HG02973 (cell line): Measurements from ENCODE around the gene ING1.
"Not testable (repeated sequence)": the region's sequence is repeated elsewhere in the genome, so short reads cannot be mapped to it uniquely, and the experiment has no call there.

Experiments used
- ATAC-seq: cut with Tn5 transposase; IDR thresholded peaks from one replicate; pipeline ENCODE4 v1.9.1; 2021; ENCODE audit warnings: moderate library complexity; ENCODE audit not compliant: unreplicated experiment

ING1 gene

DNA sequence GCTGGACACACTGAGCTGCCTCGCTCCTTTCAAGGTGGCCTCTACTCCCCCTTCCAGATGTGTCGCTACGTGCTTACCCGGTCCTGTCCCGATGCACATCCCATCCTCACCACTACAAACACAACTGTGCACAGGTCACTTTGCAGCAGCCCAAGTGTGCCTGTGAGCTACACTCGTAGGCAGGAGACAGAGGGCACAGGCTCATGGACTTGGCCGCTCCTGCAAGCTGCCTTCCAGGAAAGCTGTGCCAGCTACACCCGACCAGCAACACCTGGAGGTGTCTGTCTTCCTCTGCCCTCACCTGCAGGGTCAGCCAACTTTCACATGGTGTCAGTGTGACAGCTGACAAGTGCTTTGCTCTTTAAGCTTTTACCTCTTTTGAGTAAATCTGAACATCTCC, 23.0 kb upstream of the ING1 start:
- no peak for ATAC-seq

DNA sequence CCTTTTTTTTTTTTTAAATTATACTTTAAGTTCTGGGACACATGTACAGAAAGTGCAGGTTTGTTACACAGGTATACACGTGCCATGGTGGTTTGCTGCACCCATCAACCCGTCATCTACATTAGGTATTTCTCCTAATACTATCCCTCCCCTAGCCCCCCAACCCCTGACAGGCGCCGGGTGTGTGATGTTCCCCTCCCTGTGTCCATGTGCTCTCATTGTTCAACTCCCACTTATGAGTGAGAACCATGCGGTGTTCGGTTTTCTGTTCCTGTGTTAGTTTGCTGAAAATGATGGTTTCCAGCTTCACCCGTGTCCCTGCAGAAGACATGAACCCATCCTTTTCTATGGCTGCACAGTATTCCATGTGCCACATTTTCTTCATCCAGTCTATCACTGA, 17.7 kb upstream of the ING1 start:
- ATAC-seq, result not testable (repeated sequence)

DNA sequence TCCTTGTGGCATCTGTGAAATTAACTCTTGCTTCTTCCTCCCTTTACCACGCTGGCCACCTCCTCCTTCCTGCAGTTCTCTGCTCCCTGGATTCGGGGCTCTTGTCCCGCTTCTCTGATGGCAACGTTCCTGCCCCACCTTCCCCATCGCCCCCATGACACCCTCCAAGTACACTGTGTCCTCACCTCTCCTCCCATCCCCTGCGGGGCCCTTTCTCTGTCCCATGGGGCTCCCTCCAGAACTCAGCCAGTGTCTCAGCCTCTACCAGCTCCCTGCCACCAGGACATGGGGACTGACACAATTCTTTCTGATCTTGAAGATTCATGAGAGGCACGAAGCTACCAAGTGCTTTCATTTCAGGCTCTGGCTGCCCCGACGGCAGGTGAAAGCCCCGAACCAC, 16.7 kb upstream of the ING1 start:
- ATAC-seq, result no peak

DNA sequence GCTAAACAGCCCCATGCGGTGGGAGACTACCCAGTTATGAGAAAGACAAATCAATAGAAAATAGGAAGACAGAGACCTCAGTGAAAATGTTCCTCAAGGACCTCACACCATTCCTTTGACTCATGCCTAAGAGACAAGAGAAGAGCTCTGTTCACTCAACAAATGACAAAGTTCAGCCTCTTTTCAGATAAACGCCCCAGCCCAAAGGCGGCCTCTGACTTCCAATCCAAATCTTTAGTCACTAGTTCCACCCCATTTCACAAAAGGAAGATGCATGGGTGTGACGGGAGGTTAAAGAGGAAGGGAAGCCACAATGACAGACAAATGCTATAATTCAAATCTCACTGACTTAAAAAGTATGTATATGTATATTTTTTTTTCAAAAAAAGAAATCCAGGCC, 15.7 kb upstream of the ING1 start:
- no peak for ATAC-seq

DNA sequence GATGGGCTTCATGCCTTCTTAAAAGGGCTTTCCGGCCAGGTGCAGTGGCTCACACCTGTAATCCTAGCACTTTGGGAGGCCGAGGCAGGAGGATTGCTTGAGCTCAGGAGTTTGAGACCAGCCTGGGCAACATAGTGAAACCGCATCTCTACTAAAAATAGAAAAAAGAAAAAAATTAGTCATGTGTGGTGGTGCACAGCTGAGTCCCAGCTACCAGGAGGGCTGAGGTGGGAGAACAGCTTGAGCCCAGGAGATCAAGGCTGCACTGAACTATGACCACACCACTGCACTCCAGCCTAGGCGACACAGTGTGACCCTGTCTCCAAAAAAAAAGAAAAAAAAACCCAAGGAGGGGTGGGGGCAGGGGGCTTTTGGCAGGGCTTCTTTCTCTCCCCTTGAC, 14.8 kb upstream of the ING1 start:
- no peak for ATAC-seq

DNA sequence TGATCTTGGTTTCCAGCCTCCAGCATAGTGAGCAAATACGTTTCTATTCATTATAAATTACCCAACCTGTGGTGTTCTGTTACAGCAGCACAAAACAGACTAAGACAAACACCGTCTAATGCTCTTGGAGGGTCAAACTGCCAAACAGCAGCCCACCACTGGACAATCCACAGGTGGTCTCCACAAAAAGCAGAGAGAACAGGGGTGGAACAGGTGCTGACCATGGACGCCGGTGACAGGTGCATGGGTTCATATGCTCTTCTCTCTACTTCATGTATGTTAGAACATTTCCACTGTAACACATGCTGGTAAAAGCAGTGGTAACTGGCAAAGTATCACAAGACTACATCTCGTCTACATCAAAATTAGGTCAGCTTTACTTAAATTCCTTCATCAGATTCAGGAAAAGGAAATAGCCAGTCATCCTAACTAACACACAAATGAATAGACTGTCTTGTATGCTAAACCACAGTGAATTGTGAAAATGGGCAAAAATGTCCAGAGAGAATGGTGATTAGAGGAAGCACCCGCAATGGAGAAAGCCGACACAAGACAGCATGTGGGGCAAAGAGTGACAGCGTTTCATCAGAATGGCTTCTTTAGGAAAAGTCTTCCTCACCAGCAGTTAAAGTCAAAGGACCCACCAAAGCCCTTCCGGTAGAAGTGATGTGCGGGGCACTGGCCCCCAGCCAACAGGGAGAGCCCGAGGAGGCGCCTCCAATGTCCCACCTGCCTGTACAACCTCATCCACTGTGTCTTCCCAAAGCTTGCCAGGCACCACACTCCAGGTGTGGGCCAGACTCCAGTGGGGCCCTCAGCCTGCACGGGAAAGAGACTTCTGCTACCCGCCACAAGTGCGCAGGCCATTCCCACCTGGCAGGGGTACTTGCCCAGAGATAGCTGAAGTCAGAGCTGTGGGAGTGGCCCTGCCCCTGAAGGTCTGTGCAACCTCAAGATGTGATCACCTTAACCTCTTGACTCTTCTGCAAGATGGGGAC, 14.1 kb upstream of the ING1 start:
- ATAC-seq, result no peak

DNA sequence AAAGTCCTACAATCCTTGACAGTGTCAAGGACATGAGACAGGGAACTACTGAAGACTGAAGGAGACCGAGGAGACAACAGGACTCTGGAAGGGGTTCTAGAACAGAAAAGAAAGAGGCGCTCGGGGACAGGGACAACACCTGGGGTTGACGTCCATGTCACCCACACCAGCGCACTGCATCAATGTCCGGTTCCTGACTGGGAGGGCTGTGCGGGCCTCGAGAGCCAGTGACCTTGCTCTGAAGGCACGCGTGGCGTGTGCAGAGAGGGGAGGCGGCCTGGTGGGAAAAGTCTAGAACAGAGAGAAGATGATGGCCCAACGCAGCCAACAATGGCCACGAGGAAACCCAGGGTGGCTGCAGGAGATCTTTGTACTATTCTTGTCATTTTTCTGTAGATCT, 13.3 kb upstream of the ING1 start:
- ATAC-seq, result no peak

DNA sequence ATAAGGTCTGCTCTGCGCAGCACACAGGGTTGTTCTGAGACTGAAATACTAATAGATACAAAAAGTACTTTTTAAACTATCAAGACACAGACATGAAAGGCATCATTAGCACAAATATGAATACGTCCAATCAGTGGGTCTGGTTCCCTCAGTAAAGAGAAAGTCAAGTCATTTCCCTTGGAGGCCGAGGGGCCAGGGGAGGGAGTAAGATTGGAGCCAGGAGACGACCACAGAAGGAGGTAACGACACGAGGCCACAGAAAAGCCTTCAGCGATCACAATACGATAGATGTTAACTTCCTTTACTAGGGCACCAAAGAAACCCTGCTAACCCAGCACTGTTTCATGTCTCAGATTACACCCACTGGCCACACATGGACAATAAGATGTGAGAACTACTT, 12.9 kb upstream of the ING1 start:
- ATAC-seq, result no peak

DNA sequence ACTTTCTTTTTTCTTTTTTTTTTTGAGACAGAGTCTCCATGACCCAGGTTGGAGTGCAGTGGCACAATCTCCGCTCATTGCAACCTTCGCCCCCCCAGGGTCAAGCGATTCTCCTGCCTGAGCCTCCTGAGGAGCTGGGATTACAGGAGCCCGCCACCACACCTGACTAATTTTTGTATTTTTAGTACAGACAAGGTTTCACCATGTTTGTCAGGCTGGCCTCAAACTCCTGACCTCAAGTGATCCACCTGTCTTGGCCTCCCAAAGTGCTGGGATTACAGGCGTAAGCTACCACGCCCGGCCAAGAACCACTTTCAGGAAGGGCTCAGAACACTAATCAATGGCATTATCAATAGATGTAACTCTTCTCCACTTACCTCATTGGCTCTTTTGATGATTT, 12.4 kb upstream of the ING1 start:
- ATAC-seq, result not testable (repeated sequence)

DNA sequence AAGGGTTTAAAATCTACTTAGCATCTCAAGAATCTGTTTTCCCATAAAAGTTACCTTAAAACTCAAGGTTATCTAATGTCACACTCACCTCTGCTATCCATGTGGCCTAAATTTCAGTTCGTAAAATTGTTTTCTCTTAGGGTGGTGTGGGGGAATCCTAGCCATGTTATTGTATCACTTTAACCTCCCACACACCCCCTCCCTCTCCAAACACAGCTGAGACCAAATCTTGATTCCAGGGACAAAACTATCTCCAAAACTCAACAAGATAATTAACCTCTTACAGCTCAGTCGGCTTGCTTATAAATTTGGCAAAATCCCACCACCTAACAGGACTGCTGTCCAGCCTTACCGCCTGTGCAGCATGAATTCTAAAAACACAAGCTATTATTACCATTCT, 11.4 kb upstream of the ING1 start:
- no peak for ATAC-seq

DNA sequence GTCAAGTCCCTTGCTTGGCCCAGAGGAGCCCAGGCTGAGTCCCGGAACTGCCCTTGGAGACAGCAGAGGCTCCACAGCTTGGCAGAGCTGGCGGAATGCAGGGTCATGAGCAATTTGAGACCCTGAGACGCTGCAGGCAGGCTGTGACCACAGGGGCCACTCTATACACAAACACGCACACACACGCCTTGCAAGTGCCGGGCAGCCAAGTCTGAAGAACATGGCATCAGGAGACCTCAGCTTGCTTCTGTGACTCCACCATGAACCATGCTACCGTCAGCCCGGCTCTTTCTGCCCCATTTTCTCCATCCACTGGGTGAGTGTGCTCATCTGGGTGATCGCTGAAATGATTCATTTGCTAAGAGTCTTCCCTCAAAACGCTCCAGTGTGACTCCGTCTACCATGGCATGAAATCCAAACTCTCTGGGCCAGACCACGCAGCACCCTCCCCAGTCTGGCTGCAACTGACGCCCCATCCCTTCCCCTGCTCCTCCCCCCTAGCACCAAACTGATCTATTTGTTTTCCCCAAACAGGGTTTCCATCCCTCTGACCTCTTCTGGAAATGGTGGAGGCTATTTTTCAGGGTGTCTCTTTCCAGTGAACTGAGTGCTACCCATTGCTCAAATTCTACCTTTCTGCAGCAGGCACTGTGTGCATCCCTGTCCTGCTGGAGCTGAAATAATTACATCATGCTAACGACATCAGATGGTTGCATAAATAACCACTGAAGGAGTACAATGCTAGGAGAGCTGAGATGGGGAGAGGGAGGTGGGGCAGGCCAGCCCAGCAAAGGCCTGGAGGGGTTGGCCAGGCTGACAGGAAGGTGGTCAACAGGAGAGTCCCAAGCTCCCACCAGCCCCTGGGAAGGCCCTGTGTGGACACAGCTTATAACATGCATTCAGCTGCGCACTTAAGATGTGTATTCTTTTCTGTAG, 10.6 kb upstream of the ING1 start:
- no peak for ATAC-seq

DNA sequence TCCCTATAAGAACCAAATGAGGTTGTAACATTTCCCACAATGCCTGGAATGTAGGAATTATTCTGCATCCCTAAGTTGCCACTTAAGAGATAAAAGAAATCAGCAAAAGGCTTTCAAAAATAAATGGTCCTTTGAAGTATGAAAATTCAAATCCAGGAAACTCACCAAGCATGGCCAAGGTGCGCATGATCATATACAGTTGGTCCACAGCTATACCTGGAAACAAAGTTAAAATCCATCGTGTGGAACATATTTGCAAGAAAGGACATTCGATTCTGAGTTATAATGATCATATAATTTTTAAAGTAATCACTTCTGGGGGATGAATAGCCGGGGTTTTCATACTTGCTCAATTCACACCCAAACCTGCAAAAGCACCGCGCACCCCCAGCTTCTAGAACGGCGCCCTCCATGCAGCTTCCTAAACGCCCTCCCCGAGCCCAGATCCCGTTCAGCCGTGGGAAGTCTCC, 8.1 kb upstream of the ING1 start:
- ATAC-seq, result no peak

DNA sequence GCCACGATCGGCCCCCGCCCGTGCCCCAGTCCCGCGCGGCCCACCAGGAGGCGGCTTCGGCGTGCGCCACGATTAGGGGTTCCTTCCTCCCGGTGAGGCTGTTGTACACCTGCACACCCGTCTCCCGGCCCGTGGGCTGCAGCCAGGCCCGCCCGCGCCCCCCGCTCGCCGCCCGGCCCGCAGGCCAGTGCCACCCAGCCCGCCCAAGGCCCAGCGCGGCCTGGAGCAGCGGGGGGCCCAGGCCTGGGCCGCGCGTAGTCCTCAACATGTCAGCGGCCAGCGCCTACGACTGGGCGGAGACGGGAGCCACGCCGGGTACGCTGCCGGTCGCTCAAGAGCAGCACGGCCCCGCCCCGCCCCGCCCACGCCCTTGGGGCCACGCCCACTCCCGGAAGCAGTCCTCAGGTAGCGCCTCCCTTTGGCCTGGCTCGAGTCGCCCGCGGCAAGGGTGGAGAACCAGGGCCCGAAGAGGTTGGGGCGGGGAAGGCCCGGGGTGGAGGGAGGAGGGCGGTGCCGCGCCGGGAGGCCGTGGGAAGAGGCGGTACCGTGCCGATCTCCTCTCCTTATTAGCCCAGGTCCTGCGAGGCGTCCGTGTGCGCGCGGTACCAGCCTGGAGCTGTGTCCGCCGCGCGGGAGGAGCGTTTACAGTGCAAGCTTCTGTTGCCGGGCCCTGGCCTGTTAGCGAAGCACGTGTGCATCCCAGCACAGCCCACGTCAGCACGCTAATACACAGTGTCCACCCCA, 7.5 kb upstream of the ING1 start, which contains the start of gene CARS2:
Gene CARS2, minus strand, starts transcription at position 291 of the 744 bp plus-strand sequence. Its CDS starts 23 bp downstream, at position 268.
- ATAC-seq, result peak; percentile 90

DNA sequence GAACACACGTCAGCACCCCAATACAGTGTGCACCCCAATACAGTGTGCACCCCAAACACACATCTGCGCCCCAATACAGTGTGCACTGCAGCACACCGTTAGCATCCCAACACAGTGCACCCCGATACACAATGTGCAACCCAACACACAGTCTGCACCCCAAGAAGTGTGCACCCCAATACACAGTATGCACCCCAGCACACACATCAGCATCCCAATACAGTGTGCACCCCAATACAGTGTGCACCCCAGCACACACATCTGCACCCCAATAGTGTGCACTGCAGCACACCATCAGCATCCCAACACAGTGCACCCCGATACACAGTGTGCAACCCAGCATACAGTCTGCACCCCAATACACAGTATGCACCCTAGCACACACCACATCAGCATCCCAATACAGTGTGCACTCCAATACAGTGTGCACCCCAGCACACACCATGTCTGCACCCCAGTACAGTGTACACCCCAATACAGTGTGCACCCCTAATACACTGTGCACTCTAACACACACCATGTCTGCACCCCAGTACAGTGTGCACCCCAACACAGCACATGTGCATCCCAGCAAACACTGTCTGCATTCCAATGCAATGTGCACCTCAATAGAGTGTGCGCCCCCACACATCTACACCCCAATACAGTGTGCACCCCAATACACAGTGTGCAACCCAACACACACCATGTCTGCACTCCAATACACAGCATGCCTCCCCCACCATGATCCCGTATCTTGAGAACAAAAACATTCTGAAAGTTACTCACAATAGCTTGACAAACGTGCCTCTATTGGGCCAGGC, 6.7 kb upstream of the ING1 start:
- ATAC-seq, result no peak

DNA sequence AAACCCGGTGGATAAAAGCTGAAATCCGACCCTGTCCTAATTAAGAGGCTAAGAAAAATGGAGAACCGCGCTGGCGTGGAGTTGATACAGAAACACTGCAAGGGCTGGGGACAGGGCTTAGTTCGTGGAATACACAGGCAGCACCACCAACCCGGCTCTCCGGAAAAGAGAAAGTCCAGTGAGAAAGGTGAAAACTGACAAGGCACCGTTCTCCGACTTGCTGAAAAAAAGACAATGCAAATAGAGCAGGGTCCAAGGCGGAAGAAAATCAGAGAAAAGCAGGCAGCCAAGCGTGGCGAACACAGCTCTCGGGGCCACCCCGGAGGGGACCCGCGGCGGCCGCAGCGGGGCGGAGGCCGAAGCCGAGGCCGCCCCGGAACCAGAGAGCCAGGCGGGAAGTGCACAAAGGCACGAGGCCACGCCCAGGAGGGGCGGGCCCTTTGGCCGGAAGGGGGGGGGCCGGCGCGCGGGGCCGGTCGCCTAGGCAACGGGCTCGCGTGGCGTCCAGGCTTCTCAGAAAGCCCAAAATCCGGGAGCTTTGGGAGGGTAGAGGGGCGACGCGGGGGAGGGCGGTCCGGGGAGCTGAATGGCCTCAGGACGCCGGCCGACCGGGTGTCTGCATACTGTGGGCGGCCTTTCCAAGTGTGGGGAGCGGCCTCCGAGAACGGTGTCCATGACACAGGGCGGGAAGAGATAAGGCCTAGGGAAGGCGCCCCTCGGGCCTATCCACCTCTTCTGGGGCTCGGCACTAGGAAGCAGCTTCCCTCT, 1.2 kb upstream of the ING1 start:
- peak; percentile 29 for ATAC-seq

DNA sequence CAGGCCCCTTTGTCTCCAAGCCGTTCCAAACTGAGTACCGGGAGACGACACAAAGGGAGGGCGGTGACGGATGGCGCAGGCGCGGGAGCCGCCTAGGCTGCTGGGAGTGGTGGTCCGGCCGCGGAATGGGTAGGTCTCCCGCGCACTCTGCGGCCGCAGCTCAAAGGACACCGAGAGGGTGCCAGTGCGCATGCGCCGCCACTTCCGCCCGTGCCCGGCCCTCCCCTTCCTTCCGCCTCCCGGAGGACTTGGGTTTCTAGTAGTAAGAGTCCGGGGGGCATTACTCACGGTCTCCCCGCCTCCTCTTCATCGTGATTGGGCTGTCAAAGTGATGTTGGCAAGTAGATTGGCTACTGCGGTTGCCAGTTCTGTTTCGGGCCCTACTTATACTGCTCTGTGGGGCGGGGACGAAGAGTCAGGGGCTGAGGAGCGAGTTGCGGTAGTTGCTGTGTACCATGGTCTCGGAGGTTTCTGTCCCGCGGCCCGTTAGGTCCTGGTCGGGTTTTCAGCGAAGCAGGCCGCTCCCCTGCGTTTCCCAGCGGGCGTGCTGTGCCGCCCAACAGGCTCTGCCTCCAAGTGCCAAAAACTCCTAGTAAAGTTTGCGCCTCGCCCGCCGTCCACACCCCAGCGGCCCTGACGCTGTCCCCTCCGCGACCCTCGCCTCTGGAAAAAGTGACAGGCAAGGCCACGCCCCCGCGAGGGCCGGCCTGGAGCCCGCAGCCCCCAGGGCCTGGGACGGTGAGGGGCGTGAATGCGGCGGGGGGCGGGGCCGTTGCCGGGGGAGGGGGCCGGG, 455 bp upstream of the ING1 start:
- ATAC-seq, result peak; percentile 43

DNA sequence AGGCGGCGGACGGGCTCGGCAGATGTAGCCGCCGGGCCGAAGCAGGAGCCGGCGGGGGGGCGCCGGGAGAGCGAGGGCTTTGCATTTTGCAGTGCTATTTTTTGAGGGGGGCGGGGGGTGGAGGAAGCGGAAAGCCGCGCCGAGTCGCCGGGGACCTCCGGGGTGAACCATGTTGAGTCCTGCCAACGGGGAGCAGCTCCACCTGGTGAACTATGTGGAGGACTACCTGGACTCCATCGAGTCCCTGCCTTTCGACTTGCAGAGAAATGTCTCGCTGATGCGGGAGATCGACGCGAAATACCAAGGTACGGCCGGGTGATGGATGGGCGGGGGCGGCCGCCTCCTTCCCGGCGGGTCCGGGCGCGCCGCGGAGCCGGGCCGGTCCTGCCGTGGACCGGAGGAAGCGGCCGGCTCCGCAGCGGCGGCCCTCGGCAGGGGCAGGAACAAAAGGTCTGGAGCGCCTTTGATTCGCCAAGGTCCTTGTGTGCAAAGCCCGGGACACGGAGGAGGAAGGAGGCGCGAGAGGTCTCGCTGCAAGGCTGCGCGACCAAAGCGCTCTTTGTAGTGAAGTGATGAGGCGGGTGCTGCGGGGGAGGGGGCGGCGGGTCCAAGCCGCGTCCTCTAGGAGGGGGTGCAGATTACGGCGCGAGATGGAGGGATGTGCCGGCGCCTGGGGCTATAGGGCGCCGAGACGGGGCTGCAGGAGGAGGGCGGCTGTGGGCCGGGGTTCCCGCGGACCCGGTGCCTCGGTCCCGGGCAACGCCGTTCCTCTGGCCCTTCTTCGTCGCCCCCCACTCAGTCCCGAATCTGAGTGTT, 689 bp downstream of the ING1 start:
- ATAC-seq, result no peak
